Measurements from ENCODE around the gene DPAGT1.

- TF ChIP-seq, protein P1, sequence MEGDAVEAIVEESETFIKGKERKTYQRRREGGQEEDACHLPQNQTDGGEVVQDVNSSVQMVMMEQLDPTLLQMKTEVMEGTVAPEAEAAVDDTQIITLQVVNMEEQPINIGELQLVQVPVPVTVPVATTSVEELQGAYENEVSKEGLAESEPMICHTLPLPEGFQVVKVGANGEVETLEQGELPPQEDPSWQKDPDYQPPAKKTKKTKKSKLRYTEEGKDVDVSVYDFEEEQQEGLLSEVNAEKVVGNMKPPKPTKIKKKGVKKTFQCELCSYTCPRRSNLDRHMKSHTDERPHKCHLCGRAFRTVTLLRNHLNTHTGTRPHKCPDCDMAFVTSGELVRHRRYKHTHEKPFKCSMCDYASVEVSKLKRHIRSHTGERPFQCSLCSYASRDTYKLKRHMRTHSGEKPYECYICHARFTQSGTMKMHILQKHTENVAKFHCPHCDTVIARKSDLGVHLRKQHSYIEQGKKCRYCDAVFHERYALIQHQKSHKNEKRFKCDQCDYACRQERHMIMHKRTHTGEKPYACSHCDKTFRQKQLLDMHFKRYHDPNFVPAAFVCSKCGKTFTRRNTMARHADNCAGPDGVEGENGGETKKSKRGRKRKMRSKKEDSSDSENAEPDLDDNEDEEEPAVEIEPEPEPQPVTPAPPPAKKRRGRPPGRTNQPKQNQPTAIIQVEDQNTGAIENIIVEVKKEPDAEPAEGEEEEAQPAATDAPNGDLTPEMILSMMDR (IDR thresholded peaks at IDR 0.05), result no peak
- no peak for TF ChIP-seq POLR2A (IDR thresholded peaks at IDR 0.05)
Measured at GRCh38 chr11:119118946-119119345, 17.3 kb upstream of the DPAGT1 start.
